ENCODE measurements around the gene GARS1. TPM values are rescaled to one million over a fixed set of nuclear protein-coding genes. Genes with fewer than 3 reads are reported as not detected.

The GARS1 gene
- polyA plus RNA-seq, 1 donor from 2014 or later: 99.1 TPM

DNA sequence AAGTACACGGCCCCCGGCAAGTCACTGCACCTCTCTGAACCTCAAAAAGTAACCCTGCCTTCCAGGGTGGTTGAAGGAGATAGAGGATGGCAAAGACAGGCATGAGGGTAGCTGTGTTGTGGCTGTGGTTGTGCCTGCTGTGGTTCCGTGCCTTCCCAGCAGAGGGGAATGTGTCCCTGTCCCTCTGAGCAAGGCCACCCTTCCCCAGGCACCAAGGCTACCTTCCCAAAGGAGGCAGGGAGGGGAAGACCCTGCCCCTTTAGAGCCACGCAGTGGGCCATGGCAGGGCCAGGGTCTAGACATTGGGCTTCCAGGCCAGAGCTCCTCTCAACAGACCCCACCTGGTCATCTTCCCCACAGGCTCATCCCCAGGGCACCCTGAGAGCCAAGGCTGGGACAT lies 68.7 kb downstream of the GARS1 start:
- H3K27ac ChIP-seq (ENCODE audit: low read length): no peak overlapping the region
- no peaks in the 10 kb centered on the region for H4K20me1 ChIP-seq (ENCODE audit: insufficient read depth)
- no peak overlapping the region for H3K4me2 ChIP-seq (ENCODE audit: low read length)
- TF ChIP-seq MXI1 (conservative IDR thresholded peaks at IDR 0.05; ENCODE audit: poor library complexity, severe bottlenecking): no peak
- TF ChIP-seq POLR2AphosphoS5 (IDR thresholded peaks at IDR 0.05): no peak
- no peaks in the 10 kb centered on the region for H3K9me3 ChIP-seq (ENCODE audit: low read length)
- no peak overlapping the region for H3K4me3 ChIP-seq (ENCODE audit: low read length)
- no peaks in the 10 kb centered on the region for H3K27me3 ChIP-seq (ENCODE audit: insufficient read depth, low read depth, low read length)
- no peaks in the 10 kb centered on the region for H3F3A ChIP-seq (ENCODE audit: insufficient read depth, low read length, poor library complexity, severe bottlenecking)
- H3K9me2 ChIP-seq (ENCODE audit: insufficient read depth, low read length): no peaks in the 10 kb centered on the region
- H3K79me2 ChIP-seq (replicated peaks; ENCODE audit: insufficient read depth, low read length): no peaks in the 10 kb centered on the region
- no peak overlapping the region for H3K9ac ChIP-seq (ENCODE audit: low read length)
- no peak overlapping the region for H2AFZ ChIP-seq (ENCODE audit: low read depth, low read length)
- H3K36me3 ChIP-seq (ENCODE audit: insufficient read depth, low read length): no peaks in the 10 kb centered on the region

DNA sequence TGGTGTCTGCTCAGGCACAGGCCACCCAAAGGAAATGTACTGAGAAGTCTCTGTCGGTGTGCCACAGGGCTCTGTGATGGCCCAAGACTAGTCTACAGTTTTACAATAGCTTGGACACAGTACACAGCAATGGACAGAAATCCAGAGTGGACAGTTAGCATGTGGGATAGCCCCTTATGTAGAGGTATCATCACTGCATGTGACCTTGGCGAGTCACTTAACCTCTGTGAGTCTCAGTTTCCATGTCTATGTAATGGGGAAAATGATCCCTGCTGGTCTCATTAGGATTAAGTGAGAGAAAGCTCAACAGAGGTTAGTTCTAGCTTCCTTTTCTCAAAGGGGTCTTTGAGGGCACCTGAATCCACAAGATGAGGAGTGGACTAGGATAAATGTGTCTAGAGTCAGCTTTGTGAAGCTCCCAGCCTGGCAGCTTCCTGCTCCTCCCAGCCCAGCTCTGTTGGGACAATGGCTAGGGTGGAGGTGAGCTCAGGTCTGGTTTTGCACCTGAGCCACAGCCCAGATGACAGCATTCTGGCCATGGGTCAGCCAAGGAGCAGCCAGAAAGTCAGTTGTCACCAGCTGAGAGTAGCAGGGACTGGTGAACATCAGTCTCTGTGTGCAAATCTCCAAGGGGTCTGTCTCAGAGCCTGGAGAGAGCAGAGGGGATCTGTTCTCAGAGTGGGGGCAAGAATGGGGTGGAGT lies 69.7 kb downstream of the GARS1 start:
- Histone ChIP-seq H4K20me1 (ENCODE audit: insufficient read depth) (no peaks in the 10 kb centered on the region), H3F3A (ENCODE audit: insufficient read depth, low read length, poor library complexity, severe bottlenecking) (no peaks in the 10 kb centered on the region), H3K9ac (ENCODE audit: low read length) (no peak overlapping the region), H2AFZ (ENCODE audit: low read depth, low read length) (no peak overlapping the region), H3K9me2 (ENCODE audit: insufficient read depth, low read length) (no peaks in the 10 kb centered on the region), H3K36me3 (ENCODE audit: insufficient read depth, low read length) (no peaks in the 10 kb centered on the region), H3K9me3 (ENCODE audit: low read length) (no peaks in the 10 kb centered on the region), H3K4me2 (ENCODE audit: low read length) (no peak overlapping the region), H3K79me2 (replicated peaks; ENCODE audit: insufficient read depth, low read length) (no peaks in the 10 kb centered on the region), H3K4me3 (ENCODE audit: low read length) (no peak overlapping the region), H3K27me3 (ENCODE audit: insufficient read depth, low read depth, low read length) (no peaks in the 10 kb centered on the region), H3K27ac (ENCODE audit: low read length) (no peak overlapping the region)
- TF ChIP-seq SMC3 (conservative IDR thresholded peaks at IDR 0.05; ENCODE audit: poor library complexity): no peak
- TF ChIP-seq RAD21 (conservative IDR thresholded peaks at IDR 0.05): no peak
- TF ChIP-seq EP300 (conservative IDR thresholded peaks at IDR 0.05; ENCODE audit: poor library complexity, severe bottlenecking): no peak
- TF ChIP-seq POLR2AphosphoS5 (IDR thresholded peaks at IDR 0.05): no peak

DNA sequence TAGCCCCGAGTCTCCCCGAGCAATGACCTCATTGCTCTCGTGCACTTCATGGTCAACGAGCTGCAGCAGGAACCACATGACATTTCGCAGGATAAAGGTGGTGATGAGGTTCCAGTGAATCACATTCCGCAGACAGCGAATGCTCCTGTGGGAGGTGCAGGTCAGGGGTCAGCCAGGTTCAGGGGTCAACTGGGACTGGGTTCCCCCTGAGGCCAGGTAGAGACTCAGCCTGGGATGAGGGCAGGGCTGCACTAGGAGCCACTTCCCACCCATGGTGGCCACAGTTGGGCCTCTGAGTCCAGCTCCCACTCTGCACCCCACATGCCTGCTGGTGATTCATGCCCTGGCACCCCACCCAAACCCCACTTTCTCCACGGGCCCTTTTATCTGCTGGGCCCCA lies 70.4 kb downstream of the GARS1 start:
- no peaks in the 10 kb centered on the region for H3K36me3 ChIP-seq (ENCODE audit: insufficient read depth, low read length)

DNA sequence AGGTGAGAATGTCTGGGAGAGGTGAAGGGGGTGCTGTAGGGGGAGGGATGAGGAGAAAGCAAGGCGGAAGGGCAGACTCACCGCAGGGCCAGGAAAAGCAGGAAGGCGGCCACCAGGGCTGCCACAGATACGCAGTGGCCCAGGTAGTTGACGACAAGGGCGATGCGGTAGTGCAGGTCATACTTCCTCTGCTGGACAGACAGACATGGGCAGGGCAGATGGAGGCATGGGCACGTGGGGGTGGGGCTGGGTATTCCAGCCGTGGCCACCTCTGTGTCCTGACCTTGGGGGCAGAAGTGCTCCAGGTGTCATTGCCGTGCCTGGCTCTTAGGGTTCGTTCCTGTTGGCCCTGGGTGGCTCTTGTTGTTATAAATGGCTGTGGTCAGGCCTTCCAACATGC lies 70.8 kb downstream of the GARS1 start:
- Histone ChIP-seq H2AFZ (ENCODE audit: low read depth, low read length) (no peak overlapping the region), H3K36me3 (ENCODE audit: insufficient read depth, low read length) (no peaks in the 10 kb centered on the region), H3K79me2 (replicated peaks; ENCODE audit: insufficient read depth, low read length) (no peaks in the 10 kb centered on the region), H3K27ac (ENCODE audit: low read length) (no peak overlapping the region), H3K9me3 (ENCODE audit: low read length) (no peaks in the 10 kb centered on the region), H3K9ac (ENCODE audit: low read length) (no peak overlapping the region), H3F3A (ENCODE audit: insufficient read depth, low read length, poor library complexity, severe bottlenecking) (no peaks in the 10 kb centered on the region), H3K4me2 (ENCODE audit: low read length) (no peak overlapping the region), H3K27me3 (ENCODE audit: insufficient read depth, low read depth, low read length) (no peaks in the 10 kb centered on the region), H3K9me2 (ENCODE audit: insufficient read depth, low read length) (no peaks in the 10 kb centered on the region), H3K4me3 (ENCODE audit: low read length) (no peak overlapping the region), H4K20me1 (ENCODE audit: insufficient read depth) (no peaks in the 10 kb centered on the region)
- TF ChIP-seq EZH2 (IDR thresholded peaks at IDR 0.05; ENCODE audit: borderline replicate concordance, insufficient read depth, low read length, poor library complexity, severe bottlenecking) (no peak), SMC3 (conservative IDR thresholded peaks at IDR 0.05; ENCODE audit: poor library complexity) (no peak), POLR2AphosphoS5 (IDR thresholded peaks at IDR 0.05) (no peak), MXI1 (conservative IDR thresholded peaks at IDR 0.05; ENCODE audit: poor library complexity, severe bottlenecking) (no peak), EP300 (conservative IDR thresholded peaks at IDR 0.05; ENCODE audit: poor library complexity, severe bottlenecking) (no peak), RAD21 (conservative IDR thresholded peaks at IDR 0.05) (no peak), TAF1 (IDR thresholded peaks at IDR 0.05; ENCODE audit: low read depth) (no peak)
- TF ChIP-seq, protein P1, sequence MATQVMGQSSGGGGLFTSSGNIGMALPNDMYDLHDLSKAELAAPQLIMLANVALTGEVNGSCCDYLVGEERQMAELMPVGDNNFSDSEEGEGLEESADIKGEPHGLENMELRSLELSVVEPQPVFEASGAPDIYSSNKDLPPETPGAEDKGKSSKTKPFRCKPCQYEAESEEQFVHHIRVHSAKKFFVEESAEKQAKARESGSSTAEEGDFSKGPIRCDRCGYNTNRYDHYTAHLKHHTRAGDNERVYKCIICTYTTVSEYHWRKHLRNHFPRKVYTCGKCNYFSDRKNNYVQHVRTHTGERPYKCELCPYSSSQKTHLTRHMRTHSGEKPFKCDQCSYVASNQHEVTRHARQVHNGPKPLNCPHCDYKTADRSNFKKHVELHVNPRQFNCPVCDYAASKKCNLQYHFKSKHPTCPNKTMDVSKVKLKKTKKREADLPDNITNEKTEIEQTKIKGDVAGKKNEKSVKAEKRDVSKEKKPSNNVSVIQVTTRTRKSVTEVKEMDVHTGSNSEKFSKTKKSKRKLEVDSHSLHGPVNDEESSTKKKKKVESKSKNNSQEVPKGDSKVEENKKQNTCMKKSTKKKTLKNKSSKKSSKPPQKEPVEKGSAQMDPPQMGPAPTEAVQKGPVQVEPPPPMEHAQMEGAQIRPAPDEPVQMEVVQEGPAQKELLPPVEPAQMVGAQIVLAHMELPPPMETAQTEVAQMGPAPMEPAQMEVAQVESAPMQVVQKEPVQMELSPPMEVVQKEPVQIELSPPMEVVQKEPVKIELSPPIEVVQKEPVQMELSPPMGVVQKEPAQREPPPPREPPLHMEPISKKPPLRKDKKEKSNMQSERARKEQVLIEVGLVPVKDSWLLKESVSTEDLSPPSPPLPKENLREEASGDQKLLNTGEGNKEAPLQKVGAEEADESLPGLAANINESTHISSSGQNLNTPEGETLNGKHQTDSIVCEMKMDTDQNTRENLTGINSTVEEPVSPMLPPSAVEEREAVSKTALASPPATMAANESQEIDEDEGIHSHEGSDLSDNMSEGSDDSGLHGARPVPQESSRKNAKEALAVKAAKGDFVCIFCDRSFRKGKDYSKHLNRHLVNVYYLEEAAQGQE (IDR thresholded peaks at IDR 0.05; ENCODE audit: borderline replicate concordance): no peak
- TF ChIP-seq, protein P2, sequence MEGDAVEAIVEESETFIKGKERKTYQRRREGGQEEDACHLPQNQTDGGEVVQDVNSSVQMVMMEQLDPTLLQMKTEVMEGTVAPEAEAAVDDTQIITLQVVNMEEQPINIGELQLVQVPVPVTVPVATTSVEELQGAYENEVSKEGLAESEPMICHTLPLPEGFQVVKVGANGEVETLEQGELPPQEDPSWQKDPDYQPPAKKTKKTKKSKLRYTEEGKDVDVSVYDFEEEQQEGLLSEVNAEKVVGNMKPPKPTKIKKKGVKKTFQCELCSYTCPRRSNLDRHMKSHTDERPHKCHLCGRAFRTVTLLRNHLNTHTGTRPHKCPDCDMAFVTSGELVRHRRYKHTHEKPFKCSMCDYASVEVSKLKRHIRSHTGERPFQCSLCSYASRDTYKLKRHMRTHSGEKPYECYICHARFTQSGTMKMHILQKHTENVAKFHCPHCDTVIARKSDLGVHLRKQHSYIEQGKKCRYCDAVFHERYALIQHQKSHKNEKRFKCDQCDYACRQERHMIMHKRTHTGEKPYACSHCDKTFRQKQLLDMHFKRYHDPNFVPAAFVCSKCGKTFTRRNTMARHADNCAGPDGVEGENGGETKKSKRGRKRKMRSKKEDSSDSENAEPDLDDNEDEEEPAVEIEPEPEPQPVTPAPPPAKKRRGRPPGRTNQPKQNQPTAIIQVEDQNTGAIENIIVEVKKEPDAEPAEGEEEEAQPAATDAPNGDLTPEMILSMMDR (IDR thresholded peaks at IDR 0.05; ENCODE audit: poor library complexity, severe bottlenecking): no peak

More for the DNA sequence above, 70.4 kb downstream of the GARS1 start:
- Histone ChIP-seq H4K20me1 (ENCODE audit: insufficient read depth) (no peaks in the 10 kb centered on the region), H3K27me3 (ENCODE audit: insufficient read depth, low read depth, low read length) (no peaks in the 10 kb centered on the region), H2AFZ (ENCODE audit: low read depth, low read length) (no peak overlapping the region), H3K79me2 (replicated peaks; ENCODE audit: insufficient read depth, low read length) (no peaks in the 10 kb centered on the region), H3K9ac (ENCODE audit: low read length) (no peak overlapping the region), H3F3A (ENCODE audit: insufficient read depth, low read length, poor library complexity, severe bottlenecking) (no peaks in the 10 kb centered on the region), H3K9me2 (ENCODE audit: insufficient read depth, low read length) (no peaks in the 10 kb centered on the region), H3K27ac (ENCODE audit: low read length) (no peak overlapping the region), H3K4me2 (ENCODE audit: low read length) (no peak overlapping the region), H3K4me3 (ENCODE audit: low read length) (no peak overlapping the region), H3K9me3 (ENCODE audit: low read length) (no peaks in the 10 kb centered on the region)
- no peak for TF ChIP-seq SMC3 (conservative IDR thresholded peaks at IDR 0.05; ENCODE audit: poor library complexity)
